ENCODE data around the gene HYOU1.

GRCh38 chr11:119095066-119095880, 38.3 kb upstream of the HYOU1 start:
- TF ChIP-seq CTCF (IDR thresholded peaks at IDR 0.05; ENCODE audit: poor library complexity), result peak; percentile 4
- TF ChIP-seq EZH2 (IDR thresholded peaks at IDR 0.05; ENCODE audit: borderline replicate concordance), result no peak
